GM21515 (cell line): ENCODE results near the gene DGUOK.

ENCODE experiments used
- ATAC-seq: cut with Tn5 transposase; IDR thresholded peaks from one replicate; pipeline ENCODE4 v1.9.1; 2021; ENCODE audit not compliant: unreplicated experiment

The DGUOK gene

DNA sequence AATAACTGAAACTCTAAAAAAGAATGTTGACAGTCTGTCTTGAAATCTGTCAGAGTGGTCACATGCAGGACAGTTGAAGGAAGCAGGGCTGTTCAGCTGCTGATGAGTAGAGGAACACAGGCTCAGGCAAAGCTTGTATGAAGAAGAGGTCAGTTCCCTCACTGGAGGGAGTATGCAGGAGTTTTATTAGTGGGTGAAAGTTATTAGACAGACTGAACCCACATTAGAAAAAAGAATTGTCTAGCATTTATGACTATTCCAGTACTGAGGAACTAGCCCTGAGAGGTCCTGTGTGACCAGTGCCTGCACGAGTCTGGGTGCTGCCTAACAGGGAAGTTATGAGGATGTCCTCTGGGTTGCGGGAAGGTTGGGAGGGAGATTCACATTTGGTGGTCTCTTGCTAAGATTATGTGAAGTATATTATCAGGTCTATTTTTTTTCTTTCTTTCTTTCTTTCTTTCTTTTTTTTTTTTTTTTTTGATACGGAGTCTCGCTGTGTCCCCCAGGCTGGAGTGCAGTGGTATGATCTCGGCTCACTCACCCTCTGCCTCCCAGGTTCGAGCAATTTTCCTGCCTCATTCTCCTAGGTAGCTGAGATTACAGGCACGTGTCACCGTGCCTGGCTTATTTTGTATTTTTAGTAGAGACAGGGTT is 67.6 kb downstream of the DGUOK start:
- no peak for ATAC-seq

DNA sequence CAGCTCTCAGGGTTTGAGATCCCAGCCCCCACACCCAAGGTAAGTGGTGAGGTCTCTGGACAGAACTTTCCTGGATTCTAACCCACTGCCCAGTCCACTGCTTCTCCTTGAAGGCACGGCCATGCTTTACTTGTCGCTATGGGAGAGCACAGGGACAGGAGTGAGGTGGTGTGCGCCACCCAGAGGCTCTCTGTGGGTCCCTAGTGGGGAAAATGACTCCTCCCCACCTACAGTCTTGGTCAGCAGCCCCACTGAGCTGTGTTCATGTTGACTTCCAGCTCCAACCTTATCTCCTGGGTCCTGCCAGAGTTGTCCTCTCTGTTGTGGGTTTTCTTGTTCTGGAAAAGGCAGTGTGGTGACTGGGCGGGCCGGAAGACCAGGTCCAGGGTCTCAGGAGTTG is 69.1 kb downstream of the DGUOK start:
- no peak for ATAC-seq

DNA sequence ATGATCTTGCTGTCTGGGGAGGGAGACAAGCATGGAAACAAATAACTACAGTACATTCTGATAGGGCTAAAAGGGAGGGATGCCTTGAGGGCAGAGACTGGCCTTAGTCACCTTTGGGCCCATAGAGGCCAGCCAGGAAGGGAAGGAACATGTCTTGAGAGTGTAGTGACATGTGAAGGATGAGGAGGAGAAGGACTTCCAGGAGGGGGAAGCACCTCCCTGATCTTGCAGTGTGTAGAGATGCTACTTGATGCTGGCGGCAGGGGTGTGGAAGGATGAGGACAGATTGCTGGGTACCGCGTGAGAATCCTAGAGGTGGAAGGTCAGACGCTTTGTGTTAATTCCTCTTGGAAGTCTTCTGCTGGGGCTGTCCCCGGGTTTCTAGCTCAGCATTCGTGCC is 71.1 kb downstream of the DGUOK start:
- no peak for ATAC-seq

DNA sequence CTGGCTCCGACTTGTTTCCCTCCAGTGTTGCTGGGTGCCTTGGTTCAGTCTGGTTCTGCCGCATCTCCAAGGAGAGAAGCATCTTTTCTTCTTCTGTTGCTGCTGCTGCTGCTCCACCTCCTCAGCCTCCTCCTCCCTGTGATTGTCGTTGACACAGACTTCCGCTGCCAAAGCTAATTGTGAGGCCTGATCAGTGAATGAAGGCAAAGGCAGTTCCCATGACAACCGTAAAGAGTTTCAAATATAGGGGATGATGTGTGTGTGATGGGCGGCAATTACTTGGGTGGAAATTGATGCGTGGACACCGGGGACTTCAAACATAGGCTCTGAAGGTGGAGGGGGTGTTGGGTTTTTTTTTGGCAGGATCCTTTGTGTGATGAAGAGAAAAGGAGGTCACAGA is 71.8 kb downstream of the DGUOK start:
- no peak for ATAC-seq

DNA sequence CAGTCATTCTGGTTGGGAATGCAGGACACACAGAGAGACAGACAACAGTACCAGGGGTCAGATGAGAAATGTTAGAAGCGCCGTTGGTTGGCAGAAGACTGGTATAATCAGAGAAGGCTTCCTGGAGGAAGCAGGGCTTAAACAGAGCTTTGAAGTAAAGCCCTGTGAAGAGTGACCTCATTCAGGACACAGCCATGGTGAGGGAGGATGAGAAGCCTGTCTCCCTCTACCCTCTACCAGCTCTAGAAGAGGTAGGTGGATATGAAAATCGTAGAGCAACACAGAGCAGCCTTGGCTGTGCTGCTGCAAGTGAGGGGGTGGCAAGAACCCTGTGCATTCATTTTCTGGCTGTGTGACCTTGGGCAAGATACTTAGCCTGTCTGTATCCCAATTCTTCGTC is 72.3 kb downstream of the DGUOK start:
- no peak for ATAC-seq

DNA sequence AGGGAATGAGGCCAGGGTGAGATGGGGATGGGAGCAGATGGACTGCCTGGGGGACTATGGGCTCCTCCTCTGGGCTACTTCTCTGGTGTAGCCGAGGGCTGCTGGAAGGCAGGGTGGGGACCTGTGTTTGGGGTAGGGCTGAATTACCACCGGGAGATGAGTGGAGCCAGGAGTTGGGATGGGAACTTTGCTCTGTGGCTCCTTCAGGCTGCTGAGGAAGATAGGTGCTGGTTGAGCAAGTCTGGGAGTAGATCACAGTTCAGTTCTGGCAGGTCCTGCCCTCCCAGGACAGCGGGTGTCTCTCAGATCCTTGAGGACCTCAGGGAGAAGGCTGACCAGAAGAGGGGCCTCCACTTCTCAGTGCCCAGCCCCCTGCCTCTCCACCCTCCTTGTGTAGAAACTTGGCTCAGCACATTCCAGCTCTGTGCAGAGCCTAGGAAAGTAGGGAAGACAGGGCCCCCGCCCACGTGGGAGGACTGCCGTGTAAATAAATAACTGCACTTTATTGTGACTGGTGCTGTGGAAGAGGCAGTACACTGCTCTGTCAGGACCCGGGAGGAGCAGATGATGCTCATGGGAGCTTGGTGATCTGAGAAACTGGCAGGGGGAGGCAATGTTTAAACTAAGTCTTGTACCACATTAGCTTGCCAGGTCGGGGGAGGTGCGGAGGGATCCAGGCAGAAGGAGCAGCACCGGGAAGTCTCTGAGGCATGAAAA is 73.4 kb downstream of the DGUOK start:
- ATAC-seq: no peak

DNA sequence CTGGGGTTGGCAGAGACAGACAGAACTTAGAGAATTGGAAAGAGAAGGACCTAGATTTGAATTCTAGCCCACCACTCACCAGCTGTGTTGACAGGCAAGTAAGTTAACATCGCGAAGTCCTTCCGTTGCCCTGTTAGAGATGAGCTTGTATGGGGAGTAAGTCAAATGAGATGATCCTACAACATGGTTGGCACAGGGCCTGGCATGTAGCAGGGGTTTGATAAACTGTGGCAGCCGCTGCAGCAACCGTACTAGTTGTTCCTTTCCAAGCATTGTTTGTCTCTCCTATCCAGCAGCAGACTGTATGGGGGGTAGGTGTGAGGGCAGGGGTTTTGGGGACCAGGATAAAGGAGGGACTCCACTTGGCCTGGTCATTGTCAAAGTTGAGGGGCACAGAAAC is 74.0 kb downstream of the DGUOK start:
- no peak for ATAC-seq

DNA sequence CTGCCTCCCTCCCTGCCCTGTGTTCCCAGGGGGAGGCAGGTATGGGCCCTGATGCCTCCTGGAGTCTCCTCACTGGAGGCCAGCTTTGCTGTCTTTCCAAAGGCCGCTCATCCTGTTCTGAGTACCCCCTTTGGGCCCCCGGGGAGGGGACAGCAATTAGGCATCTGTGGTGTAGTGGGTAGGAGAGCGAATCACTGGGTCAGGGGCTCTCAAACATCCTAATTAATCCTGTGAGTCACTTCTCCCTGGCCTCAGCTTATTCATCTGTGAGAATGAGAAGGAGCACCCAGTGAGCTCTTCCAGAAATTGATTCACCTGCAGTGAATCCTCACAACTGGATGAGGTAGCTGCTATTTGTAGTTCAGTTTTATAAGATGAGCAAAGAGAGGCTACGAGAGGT is 74.4 kb downstream of the DGUOK start:
- no peak for ATAC-seq

DNA sequence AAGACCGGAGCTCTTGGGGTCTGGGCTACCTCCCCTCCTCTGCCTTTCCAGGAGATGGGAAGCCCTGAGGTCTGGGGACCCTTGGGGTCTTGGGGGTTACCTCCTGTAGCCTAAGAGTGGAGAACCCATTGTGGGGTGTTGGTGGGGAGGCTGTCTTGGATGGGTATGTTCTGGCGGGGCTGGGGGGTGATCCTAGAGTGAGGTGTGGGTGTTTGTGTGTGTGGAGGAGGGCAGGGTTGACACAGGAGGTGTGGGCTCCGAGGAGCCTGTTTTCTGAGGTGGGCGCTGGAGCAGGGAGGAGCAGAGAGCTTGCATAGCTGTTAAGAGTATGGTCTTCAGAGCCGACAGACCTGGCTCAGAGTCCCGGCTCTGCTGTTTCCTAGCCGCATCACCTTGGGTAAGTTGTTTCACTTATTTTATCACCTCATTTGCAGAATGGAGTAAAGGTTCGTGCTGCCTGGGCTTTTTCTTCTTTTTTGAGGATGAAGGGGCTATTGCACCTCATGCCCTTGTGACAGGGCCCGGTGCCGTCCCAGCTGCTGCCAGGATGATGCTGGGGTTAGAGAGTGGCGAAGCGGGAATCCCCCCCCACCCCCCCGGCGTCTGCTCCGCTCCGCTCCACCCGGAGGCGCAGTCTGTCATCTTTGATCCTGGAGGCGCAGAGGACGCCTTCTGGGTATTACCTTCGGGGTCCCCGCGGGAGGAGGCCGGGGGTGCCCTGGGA is 75.3 kb downstream of the DGUOK start:
- ATAC-seq: peak; percentile 34

DNA sequence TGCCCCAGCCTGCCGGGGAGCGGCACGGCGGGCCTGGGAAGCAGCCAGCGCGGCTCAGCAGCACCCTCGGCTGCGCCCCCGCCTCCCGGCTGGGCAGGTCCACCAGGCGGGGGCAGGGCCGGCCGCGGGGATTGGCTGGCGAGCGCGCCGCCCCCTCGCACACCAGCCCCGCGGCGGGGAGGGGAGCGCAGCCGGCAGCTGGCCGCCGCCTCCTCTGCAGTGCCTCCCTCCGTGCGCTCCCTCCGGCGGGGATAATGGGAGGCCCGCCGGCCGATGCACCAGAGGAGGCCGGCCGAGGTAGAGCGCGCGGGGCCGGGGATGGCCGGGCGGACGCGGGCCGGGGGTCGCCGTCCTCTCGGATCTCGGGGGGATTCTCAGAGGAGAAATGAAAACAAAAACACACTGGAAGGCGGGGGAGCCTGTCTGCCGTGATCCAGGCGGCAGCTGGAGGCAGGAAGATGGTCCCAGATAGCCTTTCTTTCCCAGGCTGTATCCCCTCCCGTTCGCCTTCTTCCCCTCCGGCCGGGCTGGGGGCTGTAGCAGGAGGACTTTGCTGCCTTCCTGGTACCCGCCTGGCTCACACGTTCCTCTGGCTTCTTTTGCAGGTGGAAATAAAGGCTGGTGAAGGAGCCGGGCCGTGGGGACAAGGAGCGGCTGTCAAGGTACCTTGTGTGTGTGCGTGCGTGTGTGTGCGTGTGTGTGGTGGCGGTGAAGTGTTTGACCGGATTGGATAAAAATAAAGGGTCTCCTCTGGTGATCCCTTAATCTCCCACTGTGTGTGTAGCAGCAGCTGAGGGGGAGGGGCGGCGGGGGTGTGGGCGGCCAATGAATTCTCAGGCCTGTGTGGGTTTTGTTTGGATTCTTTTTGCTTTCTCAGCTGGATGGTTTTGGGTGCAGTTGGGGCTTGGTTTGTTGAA is 76.1 kb downstream of the DGUOK start:
- peak; percentile 91 for ATAC-seq

DNA sequence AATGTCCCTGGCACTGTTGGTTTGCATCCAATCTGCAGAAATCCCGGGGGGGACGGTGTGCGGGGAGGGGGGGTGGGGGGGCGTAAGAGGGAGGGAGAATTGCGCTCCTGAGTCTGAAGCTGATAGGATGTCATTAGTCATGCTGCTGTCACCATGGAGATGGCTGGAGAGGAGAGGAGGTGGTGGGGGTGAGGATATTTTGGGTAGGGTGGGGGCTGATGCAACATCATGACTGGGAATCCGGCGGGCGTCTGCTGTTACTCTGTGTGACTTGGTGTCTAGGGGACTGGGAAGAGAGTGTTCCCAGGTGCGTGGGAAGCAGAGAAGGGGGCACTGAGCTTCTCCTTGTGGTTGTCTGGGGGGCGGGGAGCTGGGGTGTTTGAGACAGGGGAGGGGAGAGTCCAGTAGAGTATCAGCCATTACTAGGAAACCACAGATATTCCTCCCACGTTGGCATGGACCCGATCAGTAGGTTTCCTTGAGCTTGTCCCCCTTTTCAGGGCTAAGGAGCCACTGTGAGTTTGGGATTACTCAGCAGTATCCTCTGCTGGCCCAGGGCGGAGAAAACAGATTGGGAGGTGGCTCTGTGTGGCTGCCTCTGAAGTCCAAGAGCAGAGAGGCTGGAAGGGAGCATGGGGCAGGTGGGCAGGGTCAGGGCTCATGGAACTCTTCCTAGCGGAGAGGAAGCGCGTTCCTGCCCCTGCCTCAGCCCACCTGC is 77.0 kb downstream of the DGUOK start:
- ATAC-seq: no peak

DNA sequence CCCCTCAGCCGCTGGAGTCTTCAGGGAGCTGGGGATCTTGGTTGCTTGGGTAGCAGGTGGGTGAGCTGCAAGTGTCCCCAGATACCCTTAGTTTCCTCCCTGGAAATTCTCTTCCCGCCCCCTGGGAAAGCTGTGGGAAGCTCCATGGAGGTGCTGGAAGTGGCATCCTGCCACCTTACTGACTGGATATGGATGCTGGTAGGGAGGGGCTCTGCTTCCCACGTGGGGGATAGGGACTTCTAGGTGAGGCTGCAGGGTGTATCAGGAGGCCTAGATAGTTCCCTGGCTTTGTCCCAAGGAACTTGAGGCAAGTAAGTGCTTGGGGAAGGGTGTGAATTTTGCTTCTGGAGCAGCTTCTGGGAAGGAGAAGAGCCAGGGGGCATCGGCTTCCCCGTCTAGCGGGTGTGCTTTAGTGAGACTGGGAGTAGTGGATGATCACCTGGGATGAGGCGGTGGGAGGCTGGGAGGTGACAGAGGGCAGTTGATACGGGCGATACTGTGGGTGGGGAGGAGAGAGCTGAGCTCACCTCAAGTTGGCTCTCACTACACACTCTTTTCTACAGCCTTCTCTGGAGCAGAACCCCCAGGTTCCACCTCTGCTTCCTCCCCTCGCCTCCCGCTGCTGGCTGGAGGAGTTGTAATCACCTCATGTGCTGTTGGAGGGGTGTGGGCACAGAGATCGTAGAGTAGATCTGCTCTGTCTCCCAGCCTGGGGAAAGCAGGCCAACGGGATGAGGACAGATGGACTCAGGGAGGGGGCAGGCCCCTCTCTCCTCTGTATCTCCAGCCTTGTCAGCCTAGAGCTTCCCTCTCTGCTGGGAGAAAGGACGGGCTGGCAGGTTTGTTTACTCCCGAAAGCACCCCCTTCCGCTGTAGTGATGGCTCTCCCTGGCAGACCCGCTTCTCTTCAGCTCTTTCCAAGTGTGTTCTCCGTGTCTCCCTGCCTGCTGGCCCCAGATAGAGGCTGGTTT is 77.8 kb downstream of the DGUOK start:
- no peak for ATAC-seq

DNA sequence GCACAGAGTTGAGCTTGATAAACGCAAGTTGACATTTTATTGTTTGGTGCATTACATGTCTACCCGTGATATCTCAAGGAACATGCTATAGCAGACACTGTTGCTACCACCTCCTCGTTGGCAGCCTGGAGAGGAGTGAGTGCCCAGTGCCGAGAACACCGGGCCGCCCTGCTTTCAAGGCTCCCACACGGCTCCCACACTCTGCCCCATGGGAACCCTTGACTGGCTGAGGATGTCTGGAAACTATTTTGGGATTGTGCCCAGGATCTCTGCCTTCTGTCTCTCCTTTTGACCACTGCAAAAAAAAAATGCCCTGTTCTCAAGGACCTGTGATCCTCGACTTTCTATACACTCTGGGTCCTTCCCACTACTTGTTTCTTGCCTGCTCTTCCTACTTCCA is 79.1 kb downstream of the DGUOK start:
- no peak for ATAC-seq

DNA sequence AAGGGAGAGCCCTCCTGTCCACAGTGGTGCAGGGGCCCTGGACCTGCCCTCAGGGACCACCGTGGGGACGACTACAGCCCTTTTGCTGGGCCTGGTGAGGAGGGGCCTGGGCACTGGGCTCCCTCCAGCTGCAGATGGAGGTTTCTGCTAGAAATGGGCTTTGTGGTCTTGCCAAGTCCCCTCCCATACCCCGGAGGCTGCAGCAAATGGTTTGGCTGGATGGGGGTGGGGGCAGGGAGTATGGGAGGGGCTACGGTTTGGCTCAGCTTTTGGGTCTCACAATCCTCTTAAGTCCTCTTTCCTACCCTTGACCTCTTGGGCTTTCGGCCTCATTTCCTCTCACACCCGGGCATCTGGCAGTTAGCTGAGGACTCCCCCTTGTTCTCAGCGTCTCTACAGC is 79.8 kb downstream of the DGUOK start:
- ATAC-seq: no peak

DNA sequence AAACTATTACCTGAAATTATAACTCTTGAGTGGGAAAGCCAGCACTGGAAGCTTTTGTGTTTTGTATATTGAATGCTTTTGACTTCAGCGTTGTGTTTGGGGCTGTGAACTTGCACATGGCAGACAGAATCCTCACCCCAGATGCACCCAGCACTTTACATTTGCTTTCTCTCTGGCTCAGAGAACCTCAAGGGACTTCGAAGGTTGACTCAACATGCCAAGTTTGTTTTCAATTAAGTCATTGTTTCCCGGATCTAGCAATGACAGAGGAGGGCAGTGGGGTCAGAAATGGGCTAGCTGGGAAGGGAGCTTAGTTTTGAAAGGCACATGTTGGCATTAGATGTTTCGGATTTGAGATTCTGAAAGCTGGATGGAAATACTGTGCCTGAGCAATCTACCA is 80.4 kb downstream of the DGUOK start:
- no peak for ATAC-seq

DNA sequence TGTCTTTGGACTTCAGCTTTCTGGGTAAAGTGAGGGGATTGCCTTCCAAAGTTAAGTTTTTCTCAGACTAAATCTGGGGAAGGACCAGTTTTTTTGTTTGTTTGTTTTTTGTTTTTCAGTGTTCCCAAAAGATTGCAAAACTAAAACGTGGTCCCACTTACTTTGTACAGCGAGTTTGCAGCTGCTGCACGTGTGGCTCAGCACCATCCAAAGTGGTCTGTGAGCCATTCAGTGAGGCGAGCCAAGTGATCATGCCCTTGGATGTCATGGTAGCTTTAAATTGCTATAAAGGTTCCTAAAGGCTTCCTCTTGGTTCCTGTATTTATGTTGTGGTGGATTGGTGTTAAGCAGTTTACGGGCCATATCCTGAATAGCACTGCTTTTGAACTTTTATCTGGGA is 81.0 kb downstream of the DGUOK start:
- ATAC-seq: no peak
